Measurements from ENCODE around the gene ATXN10.

ATXN10 gene

GRCh38 chr22:45878901-45879551 lies 207.4 kb downstream of the ATXN10 start:
- no peaks in the 10 kb centered on the region for H3K4me1 ChIP-seq (ENCODE audit: insufficient read depth, poor library complexity, severe bottlenecking)
- H3K9me3 ChIP-seq (ENCODE audit: severe bottlenecking): no peaks in the 10 kb centered on the region
- DNase-seq (ENCODE audit: low spot score) (no peak), ATAC-seq (ENCODE audit: low read depth) (no peak)
- no peak for TF ChIP-seq CTCF (IDR thresholded peaks at IDR 0.05; ENCODE audit: poor library complexity, severe bottlenecking)
- H3K4me3 ChIP-seq (ENCODE audit: severe bottlenecking): no peak overlapping the region
- no peaks in the 10 kb centered on the region for H3K27me3 ChIP-seq (ENCODE audit: insufficient read depth, poor library complexity, severe bottlenecking)
- no peaks in the 10 kb centered on the region for H3K36me3 ChIP-seq (ENCODE audit: low read depth)
- no peak overlapping the region for H3K27ac ChIP-seq (ENCODE audit: poor library complexity, severe bottlenecking)

- Histone ChIP-seq H3K36me3 (ENCODE audit: low read depth) (no peaks in the 10 kb centered on the region), H3K27ac (ENCODE audit: poor library complexity, severe bottlenecking) (no peak overlapping the region), H3K27me3 (ENCODE audit: insufficient read depth, poor library complexity, severe bottlenecking) (no peaks in the 10 kb centered on the region), H3K4me1 (ENCODE audit: insufficient read depth, poor library complexity, severe bottlenecking) (no peaks in the 10 kb centered on the region), H3K4me3 (ENCODE audit: severe bottlenecking) (no peak overlapping the region), H3K9me3 (ENCODE audit: severe bottlenecking) (no peaks in the 10 kb centered on the region)
- DNase-seq (ENCODE audit: low spot score) (no peak), ATAC-seq (ENCODE audit: low read depth) (no peak)
- no peak for TF ChIP-seq CTCF (IDR thresholded peaks at IDR 0.05; ENCODE audit: poor library complexity, severe bottlenecking)
Observed at GRCh38 chr22:45879552-45879949, 207.9 kb downstream of the ATXN10 start.

- no peak for ATAC-seq (ENCODE audit: low read depth)
Observed at GRCh38 chr22:45880091-45880715, 208.6 kb downstream of the ATXN10 start.

GRCh38 chr22:45880716-45881523 lies 209.3 kb downstream of the ATXN10 start:
- ATAC-seq (ENCODE audit: low read depth): no peak
- no peak overlapping the region for H3K4me3 ChIP-seq (ENCODE audit: severe bottlenecking)
- no peak for TF ChIP-seq CTCF (IDR thresholded peaks at IDR 0.05; ENCODE audit: poor library complexity, severe bottlenecking)
- no peaks in the 10 kb centered on the region for H3K4me1 ChIP-seq (ENCODE audit: insufficient read depth, poor library complexity, severe bottlenecking)
- no peak for DNase-seq (ENCODE audit: low spot score)
- no peaks in the 10 kb centered on the region for H3K27me3 ChIP-seq (ENCODE audit: insufficient read depth, poor library complexity, severe bottlenecking)
- no peaks in the 10 kb centered on the region for H3K9me3 ChIP-seq (ENCODE audit: severe bottlenecking)
- H3K27ac ChIP-seq (ENCODE audit: poor library complexity, severe bottlenecking): no peak overlapping the region
- no peaks in the 10 kb centered on the region for H3K36me3 ChIP-seq (ENCODE audit: low read depth)

More at GRCh38 chr22:45880091-45880715, 208.6 kb downstream of the ATXN10 start:
- Histone ChIP-seq H3K4me3 (ENCODE audit: severe bottlenecking) (no peak overlapping the region), H3K4me1 (ENCODE audit: insufficient read depth, poor library complexity, severe bottlenecking) (no peaks in the 10 kb centered on the region), H3K36me3 (ENCODE audit: low read depth) (no peaks in the 10 kb centered on the region), H3K27me3 (ENCODE audit: insufficient read depth, poor library complexity, severe bottlenecking) (no peaks in the 10 kb centered on the region), H3K9me3 (ENCODE audit: severe bottlenecking) (no peaks in the 10 kb centered on the region), H3K27ac (ENCODE audit: poor library complexity, severe bottlenecking) (no peak overlapping the region)
- DNase-seq (ENCODE audit: low spot score): no peak
- TF ChIP-seq CTCF (IDR thresholded peaks at IDR 0.05; ENCODE audit: poor library complexity, severe bottlenecking): no peak

All from RWPE2 (cell line).